WTC11 (cell line): Measurements from ENCODE around the gene RAI1.

Experiments
- CTCF ChIP-seq: fragments of 200-600 bp; IDR thresholded peaks from 2 replicates; pipeline ENCODE4 v1.8.0; 2022; ENCODE audit warnings: antibody characterized with exemption
- GABPB1 ChIP-seq: sonication (generic); formaldehyde crosslinking; IDR thresholded peaks from 2 replicates; pipeline ENCODE4 v1.8.1; 2023; ENCODE audit warnings: mild to moderate bottlenecking, missing genetic modification reagents
- SMAD4 ChIP-seq: sonication (generic); formaldehyde crosslinking; IDR thresholded peaks from 2 replicates; pipeline ENCODE4 v1.8.0; 2022; ENCODE audit warnings: mild to moderate bottlenecking, missing genetic modification reagents

GRCh38 chr17:17766744-17767120 lies 85.5 kb downstream of the RAI1 start:
- TF ChIP-seq CTCF (no peak), GABPB1 (CRISPR knock-in tag) (no peak), SMAD4 (CRISPR knock-in tag) (no peak)
